ENCODE results near the gene AGXT.

DNA sequence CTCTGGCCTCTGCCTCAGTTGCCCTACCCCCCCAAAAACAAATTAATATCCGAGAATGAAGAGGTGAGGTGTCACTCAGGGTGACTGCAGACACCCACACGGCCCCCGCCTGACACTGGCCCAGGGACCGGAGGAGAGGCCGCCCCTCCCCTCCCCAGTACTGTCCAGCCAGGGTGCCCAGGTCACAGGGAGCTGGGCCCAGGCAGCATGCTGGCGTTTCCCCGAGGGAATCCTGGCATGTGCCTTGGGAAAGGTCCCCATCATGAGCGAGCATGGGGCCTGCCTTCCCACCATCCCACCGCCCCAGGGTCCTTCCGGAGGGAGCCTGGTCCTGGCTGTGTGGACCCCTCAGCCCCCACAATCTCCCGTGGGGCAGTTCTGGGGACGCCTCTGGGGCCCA is 24.3 kb downstream of the AGXT start:
- TF ChIP-seq TARDBP (IDR thresholded peaks at IDR 0.05), result no peak
- TF ChIP-seq L3MBTL2 (conservative IDR thresholded peaks at IDR 0.05), result no peak

Measured in HEK293T (cell line).